ENCODE data around the gene HAUS7.

The HAUS7 gene

DNA sequence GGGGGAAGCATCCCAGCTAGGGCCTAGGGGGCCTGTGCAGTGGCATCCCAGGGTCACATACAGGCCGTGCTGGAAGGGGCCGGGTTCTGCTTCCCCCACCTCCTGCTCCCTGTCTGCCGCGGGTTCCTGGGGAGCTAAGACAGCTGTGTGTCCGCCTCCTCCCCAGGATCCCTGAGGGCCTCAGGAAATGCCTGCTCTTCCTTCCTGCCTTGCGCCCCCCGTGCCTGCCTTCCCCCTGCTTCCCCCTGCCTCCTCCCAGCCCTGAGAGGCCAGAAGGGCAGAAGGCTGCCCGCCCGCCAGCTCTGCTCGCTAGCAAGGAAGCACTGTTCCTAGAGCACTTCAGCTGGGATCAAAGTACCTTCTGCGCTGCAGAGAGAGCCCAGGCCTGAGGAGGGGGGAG lies 21.5 kb upstream of the HAUS7 start:
- H3K9me2 ChIP-seq (replicated peaks; ENCODE audit: low read depth, low read length), result no peaks in the 10 kb centered on the region
- TF ChIP-seq EZH2phosphoT487 (IDR thresholded peaks at IDR 0.05; ENCODE audit: borderline replicate concordance), result no peak
- TF ChIP-seq, protein P1, sequence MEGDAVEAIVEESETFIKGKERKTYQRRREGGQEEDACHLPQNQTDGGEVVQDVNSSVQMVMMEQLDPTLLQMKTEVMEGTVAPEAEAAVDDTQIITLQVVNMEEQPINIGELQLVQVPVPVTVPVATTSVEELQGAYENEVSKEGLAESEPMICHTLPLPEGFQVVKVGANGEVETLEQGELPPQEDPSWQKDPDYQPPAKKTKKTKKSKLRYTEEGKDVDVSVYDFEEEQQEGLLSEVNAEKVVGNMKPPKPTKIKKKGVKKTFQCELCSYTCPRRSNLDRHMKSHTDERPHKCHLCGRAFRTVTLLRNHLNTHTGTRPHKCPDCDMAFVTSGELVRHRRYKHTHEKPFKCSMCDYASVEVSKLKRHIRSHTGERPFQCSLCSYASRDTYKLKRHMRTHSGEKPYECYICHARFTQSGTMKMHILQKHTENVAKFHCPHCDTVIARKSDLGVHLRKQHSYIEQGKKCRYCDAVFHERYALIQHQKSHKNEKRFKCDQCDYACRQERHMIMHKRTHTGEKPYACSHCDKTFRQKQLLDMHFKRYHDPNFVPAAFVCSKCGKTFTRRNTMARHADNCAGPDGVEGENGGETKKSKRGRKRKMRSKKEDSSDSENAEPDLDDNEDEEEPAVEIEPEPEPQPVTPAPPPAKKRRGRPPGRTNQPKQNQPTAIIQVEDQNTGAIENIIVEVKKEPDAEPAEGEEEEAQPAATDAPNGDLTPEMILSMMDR (conservative IDR thresholded peaks at IDR 0.05; ENCODE audit: low read length), result no peak
- H2AFZ ChIP-seq (ENCODE audit: low read length), result no peak overlapping the region
- H3K4me1 ChIP-seq (ENCODE audit: insufficient read depth, low read length, poor library complexity, severe bottlenecking), result no peaks in the 10 kb centered on the region
- no peaks in the 10 kb centered on the region for H3K27me3 ChIP-seq (ENCODE audit: insufficient read depth, low read length, poor library complexity, severe bottlenecking)
- no peaks in the 10 kb centered on the region for H3K9me3 ChIP-seq (ENCODE audit: insufficient read depth, low read depth, low read length)
- no peaks in the 10 kb centered on the region for H3K36me3 ChIP-seq (ENCODE audit: insufficient read depth, low read length)
- no peaks in the 10 kb centered on the region for H3K79me2 ChIP-seq (ENCODE audit: insufficient read depth, low read length)
- H3K9ac ChIP-seq (ENCODE audit: low read depth, low read length, poor library complexity, severe bottlenecking), result no peak overlapping the region
- no peak overlapping the region for H3K4me2 ChIP-seq (ENCODE audit: low read depth, low read length, poor library complexity, severe bottlenecking)
- H4K20me1 ChIP-seq (ENCODE audit: insufficient read depth, low read length, poor library complexity, severe bottlenecking), result no peaks in the 10 kb centered on the region
- H3K4me3 ChIP-seq (ENCODE audit: low read length, poor library complexity, severe bottlenecking), result no peak overlapping the region
- H3F3A ChIP-seq (ENCODE audit: low read depth), result no peaks in the 10 kb centered on the region

DNA sequence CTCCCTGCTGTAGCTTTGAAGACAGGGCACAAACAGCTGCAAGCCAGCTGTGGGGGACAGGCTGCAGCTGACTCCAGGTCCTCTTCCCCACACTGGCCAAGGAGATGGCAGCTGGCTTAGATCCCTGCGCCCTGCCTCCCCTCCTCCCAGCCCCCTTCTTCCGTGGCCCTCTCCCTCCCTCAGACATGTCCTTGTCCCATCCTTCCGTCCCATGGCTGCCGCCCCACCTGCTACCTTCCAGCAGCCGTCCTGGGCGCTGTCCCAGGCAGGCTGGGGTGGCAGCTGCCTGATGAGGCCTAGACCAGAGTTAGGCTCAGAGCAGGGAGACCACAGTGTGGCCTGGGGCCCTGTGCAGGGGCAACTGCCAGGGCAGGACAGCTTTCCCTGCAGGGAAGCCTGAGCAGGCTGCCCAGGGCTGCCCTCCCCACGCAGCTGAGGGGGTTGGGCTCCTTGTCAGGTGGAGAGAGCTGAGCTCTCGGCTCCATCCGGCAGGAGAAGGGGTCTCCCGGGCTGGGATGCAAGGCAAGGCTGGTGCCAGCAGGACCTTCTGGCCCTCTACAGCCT lies 21.1 kb upstream of the HAUS7 start:
- Histone ChIP-seq H3K79me2 (ENCODE audit: insufficient read depth, low read length) (no peaks in the 10 kb centered on the region), H3K9me2 (replicated peaks; ENCODE audit: low read depth, low read length) (no peaks in the 10 kb centered on the region), H2AFZ (ENCODE audit: low read length) (no peak overlapping the region), H3K9ac (ENCODE audit: low read depth, low read length, poor library complexity, severe bottlenecking) (no peak overlapping the region), H3K4me2 (ENCODE audit: low read depth, low read length, poor library complexity, severe bottlenecking) (no peak overlapping the region), H4K20me1 (ENCODE audit: insufficient read depth, low read length, poor library complexity, severe bottlenecking) (no peaks in the 10 kb centered on the region), H3K27me3 (ENCODE audit: insufficient read depth, low read length, poor library complexity, severe bottlenecking) (no peaks in the 10 kb centered on the region), H3K4me1 (ENCODE audit: insufficient read depth, low read length, poor library complexity, severe bottlenecking) (no peaks in the 10 kb centered on the region), H3K9me3 (ENCODE audit: insufficient read depth, low read depth, low read length) (no peaks in the 10 kb centered on the region), H3K4me3 (ENCODE audit: low read length, poor library complexity, severe bottlenecking) (no peak overlapping the region), H3K36me3 (ENCODE audit: insufficient read depth, low read length) (no peaks in the 10 kb centered on the region), H3F3A (ENCODE audit: low read depth) (no peaks in the 10 kb centered on the region)
- TF ChIP-seq, protein P1 (conservative IDR thresholded peaks at IDR 0.05; ENCODE audit: low read length), result no peak
- TF ChIP-seq EZH2phosphoT487 (IDR thresholded peaks at IDR 0.05; ENCODE audit: borderline replicate concordance), result no peak

DNA sequence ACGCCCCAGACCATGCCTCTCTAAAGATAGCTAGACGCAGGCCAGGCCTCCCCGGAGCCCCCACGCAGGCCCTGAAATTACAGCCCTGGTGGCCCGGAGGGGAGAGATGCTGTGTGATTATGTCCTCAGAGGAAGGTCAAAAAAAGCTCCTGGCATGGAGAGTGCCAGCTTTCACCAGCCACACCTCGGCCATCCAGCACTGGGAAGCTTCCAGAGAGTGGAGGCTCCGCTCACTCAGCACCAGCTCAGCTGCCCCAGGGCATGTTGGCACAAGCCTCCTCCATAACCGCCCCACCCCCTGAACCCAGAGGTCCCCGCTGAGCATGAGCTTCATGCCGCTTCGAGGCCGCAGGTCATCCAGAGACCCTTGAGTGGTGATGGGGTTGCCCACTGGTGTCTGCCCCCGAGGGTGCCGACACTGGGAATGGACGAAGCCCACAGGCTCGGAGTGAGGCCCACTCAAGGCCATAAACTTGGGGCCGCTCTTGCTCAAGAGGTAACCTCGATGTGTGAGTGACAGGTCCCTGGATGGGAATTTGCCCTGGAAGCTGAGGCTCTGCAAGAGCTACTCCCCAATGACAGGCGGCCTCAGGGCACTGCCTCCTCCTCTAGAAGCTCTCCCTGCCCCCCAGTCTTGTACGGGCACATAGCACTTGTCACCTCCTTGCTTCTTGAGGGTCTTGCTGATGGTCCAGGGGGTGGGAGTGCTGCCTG lies 20.0 kb upstream of the HAUS7 start:
- TF ChIP-seq, protein P1 (conservative IDR thresholded peaks at IDR 0.05; ENCODE audit: low read length), result no peak
- Histone ChIP-seq H3K36me3 (ENCODE audit: insufficient read depth, low read length) (no peaks in the 10 kb centered on the region), H3F3A (ENCODE audit: low read depth) (no peaks in the 10 kb centered on the region), H3K79me2 (ENCODE audit: insufficient read depth, low read length) (no peaks in the 10 kb centered on the region), H3K4me1 (ENCODE audit: insufficient read depth, low read length, poor library complexity, severe bottlenecking) (no peaks in the 10 kb centered on the region), H3K4me3 (ENCODE audit: low read length, poor library complexity, severe bottlenecking) (no peak overlapping the region), H3K9me3 (ENCODE audit: insufficient read depth, low read depth, low read length) (no peaks in the 10 kb centered on the region), H2AFZ (ENCODE audit: low read length) (no peak overlapping the region), H4K20me1 (ENCODE audit: insufficient read depth, low read length, poor library complexity, severe bottlenecking) (no peaks in the 10 kb centered on the region), H3K9me2 (replicated peaks; ENCODE audit: low read depth, low read length) (no peaks in the 10 kb centered on the region), H3K4me2 (ENCODE audit: low read depth, low read length, poor library complexity, severe bottlenecking) (no peak overlapping the region), H3K9ac (ENCODE audit: low read depth, low read length, poor library complexity, severe bottlenecking) (no peak overlapping the region), H3K27me3 (ENCODE audit: insufficient read depth, low read length, poor library complexity, severe bottlenecking) (no peaks in the 10 kb centered on the region)

Data from Loucy (cell line).